Neural progenitor cell (in vitro differentiated cells): ENCODE data around the gene APEX2. TPM values are rescaled to one million over a fixed set of nuclear protein-coding genes. Genes with fewer than 3 reads are reported as not detected.

Experiments
- DNase-seq: peaks from one replicate; pipeline ENCODE4 v3.0.0-alpha.2; 2016; ENCODE audit warnings: low spot score
- H2AFZ ChIP-seq: fragments of 200-600 bp; sonication (generic); replicated peaks from 2 replicates; pipeline ENCODE4 v1.6.1; 2016; ENCODE audit warnings: antibody characterized with exemption
- H3F3A ChIP-seq: fragments of 200-600 bp; sonication (generic); 2 replicates; pipeline ENCODE4 v1.6.1; 2016; ENCODE audit warnings: antibody characterized with exemption, low read depth
- H3K27ac ChIP-seq: fragments of 200-600 bp; sonication (generic); 2 replicates; pipeline ENCODE4 v1.5.1; 2016; ENCODE audit warnings: mild to moderate bottlenecking
- H3K27me3 ChIP-seq: fragments of 200-600 bp; sonication (generic); 2 replicates; pipeline ENCODE4 v1.6.1; 2016; ENCODE audit warnings: mild to moderate bottlenecking, moderate library complexity
- H3K36me3 ChIP-seq: fragments of 200-600 bp; sonication (generic); 2 replicates; pipeline ENCODE4 v1.5.1; 2016
- H3K4me1 ChIP-seq: fragments of 200-600 bp; sonication (generic); 2 replicates; pipeline ENCODE4 v1.6.1; 2016; ENCODE audit warnings: mixed run types
- H3K4me2 ChIP-seq: fragments of 200-600 bp; sonication (generic); 2 replicates; pipeline ENCODE4 v1.6.1; 2016
- H3K4me3 ChIP-seq: fragments of 200-600 bp; sonication (generic); 2 replicates; pipeline ENCODE4 v1.5.1; 2016
- H3K79me2 ChIP-seq: fragments of 200-600 bp; sonication (generic); 2 replicates; pipeline ENCODE4 v1.6.1; 2016; ENCODE audit warnings: low read depth
- H3K9ac ChIP-seq: fragments of 200-600 bp; sonication (generic); 2 replicates; pipeline ENCODE4 v1.6.1; 2016
- H3K9me3 ChIP-seq: fragments of 200-600 bp; sonication (generic); 2 replicates; pipeline ENCODE4 v1.5.1; 2016; ENCODE audit warnings: low read depth
- H4K20me1 ChIP-seq: fragments of 200-600 bp; sonication (generic); 2 replicates; pipeline ENCODE4 v1.6.1; 2016; ENCODE audit warnings: low read depth
- H3K27ac Mint-ChIP-seq: 3 replicates; pipeline ENCODE4 v1.8.0; 2021; ENCODE audit warnings: mixed read lengths
- H3K27me3 Mint-ChIP-seq: 2 replicates; pipeline ENCODE4 v1.8.0; 2022; ENCODE audit warnings: low read depth, mild to moderate bottlenecking, inconsistent platforms, moderate library complexity, mixed read lengths; ENCODE audit not compliant: insufficient read depth
- H3K36me3 Mint-ChIP-seq: 3 replicates; pipeline ENCODE4 v1.8.0; 2021; ENCODE audit warnings: mixed read lengths
- H3K4me1 Mint-ChIP-seq: 3 replicates; pipeline ENCODE4 v1.8.0; 2021; ENCODE audit warnings: mixed read lengths
- H3K4me3 Mint-ChIP-seq: 3 replicates; pipeline ENCODE4 v1.8.0; 2021; ENCODE audit warnings: mild to moderate bottlenecking, moderate library complexity, mixed read lengths
- H3K9me3 Mint-ChIP-seq: 3 replicates; pipeline ENCODE4 v1.8.0; 2020; ENCODE audit warnings: mixed read lengths
- EZH2 ChIP-seq: fragments of 200-600 bp; sonication (generic); IDR thresholded peaks from 2 replicates; pipeline ENCODE4 v1.6.1; 2017; ENCODE audit warnings: antibody characterized with exemption, mild to moderate bottlenecking, moderate library complexity
- EZH2phosphoT487 ChIP-seq: fragments of 200-600 bp; sonication (generic); IDR thresholded peaks from 2 replicates; pipeline ENCODE4 v1.6.1; 2017; ENCODE audit warnings: antibody characterized with exemption
- total RNA-seq: library from RNA; depleted of rRNA; stranded (reverse); fragments of >200 nt; gene quantifications from 2 replicates; pipeline ENCODE4 v1.2.3, GENCODE V29; 2015; ENCODE audit warnings: low replicate concordance
- TF ChIP-seq, protein P1 (sequence below): fragments of 200-600 bp; sonication (generic); IDR thresholded peaks from 2 replicates; pipeline ENCODE4 v1.5.1; 2017; ENCODE audit warnings: antibody characterized with exemption, mild to moderate bottlenecking

Gene APEX2
- total RNA-seq, 1 donor from 2014 or later: 9.1 TPM

GRCh38 chrX:54992911-54993622 is 7.1 kb upstream of the APEX2 start:
- Histone ChIP-seq H3K36me3 (no peaks in the 10 kb centered on the region), H3F3A (no peaks in the 10 kb centered on the region), H3K9ac (no peak overlapping the region), H4K20me1 (no peaks in the 10 kb centered on the region), H2AFZ (no peak overlapping the region), H3K4me3 (no peak overlapping the region), H3K79me2 (no peaks in the 10 kb centered on the region), H3K4me2 (no peak overlapping the region), H3K4me1 (no peaks in the 10 kb centered on the region), H3K27ac (no peak overlapping the region), H3K9me3 (no peaks in the 10 kb centered on the region), H3K27me3 (no peaks in the 10 kb centered on the region)
- Mint-ChIP-seq H3K36me3 (no peaks in the 10 kb centered on the region), H3K4me1 (no peaks in the 10 kb centered on the region), H3K9me3 (peaks cover 3% of the 10 kb centered on the region), H3K4me3 (no peak overlapping the region), H3K27ac (no peak overlapping the region), H3K27me3 (peaks cover 2% of the 10 kb centered on the region)
- TF ChIP-seq, protein P1, sequence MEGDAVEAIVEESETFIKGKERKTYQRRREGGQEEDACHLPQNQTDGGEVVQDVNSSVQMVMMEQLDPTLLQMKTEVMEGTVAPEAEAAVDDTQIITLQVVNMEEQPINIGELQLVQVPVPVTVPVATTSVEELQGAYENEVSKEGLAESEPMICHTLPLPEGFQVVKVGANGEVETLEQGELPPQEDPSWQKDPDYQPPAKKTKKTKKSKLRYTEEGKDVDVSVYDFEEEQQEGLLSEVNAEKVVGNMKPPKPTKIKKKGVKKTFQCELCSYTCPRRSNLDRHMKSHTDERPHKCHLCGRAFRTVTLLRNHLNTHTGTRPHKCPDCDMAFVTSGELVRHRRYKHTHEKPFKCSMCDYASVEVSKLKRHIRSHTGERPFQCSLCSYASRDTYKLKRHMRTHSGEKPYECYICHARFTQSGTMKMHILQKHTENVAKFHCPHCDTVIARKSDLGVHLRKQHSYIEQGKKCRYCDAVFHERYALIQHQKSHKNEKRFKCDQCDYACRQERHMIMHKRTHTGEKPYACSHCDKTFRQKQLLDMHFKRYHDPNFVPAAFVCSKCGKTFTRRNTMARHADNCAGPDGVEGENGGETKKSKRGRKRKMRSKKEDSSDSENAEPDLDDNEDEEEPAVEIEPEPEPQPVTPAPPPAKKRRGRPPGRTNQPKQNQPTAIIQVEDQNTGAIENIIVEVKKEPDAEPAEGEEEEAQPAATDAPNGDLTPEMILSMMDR: no peak
- TF ChIP-seq EZH2phosphoT487: no peak
- TF ChIP-seq EZH2: no peak
- no peak for DNase-seq

- peaks cover 2% of the 10 kb centered on the region for H3K27me3 Mint-ChIP-seq
- peaks cover 3% of the 10 kb centered on the region for H3K9me3 Mint-ChIP-seq
Measured at GRCh38 chrX:54994099-54994498, 6.1 kb upstream of the APEX2 start, which contains the start of gene PFKFB1. PFKFB1 (minus strand) TSS chrX:54994188; CDS start chrX:54994007, 181 bp downstream.

GRCh38 chrX:54994668-54995351 is 5.4 kb upstream of the APEX2 start:
- Histone ChIP-seq H3K27me3 (no peaks in the 10 kb centered on the region), H3K9ac (no peak overlapping the region), H3K4me2 (no peak overlapping the region), H4K20me1 (no peaks in the 10 kb centered on the region), H2AFZ (no peak overlapping the region), H3K36me3 (no peaks in the 10 kb centered on the region), H3K9me3 (no peaks in the 10 kb centered on the region), H3K27ac (no peak overlapping the region), H3K4me1 (no peaks in the 10 kb centered on the region), H3F3A (peaks cover 5% of the 10 kb centered on the region), H3K4me3 (no peak overlapping the region), H3K79me2 (no peaks in the 10 kb centered on the region)
- peaks cover 2% of the 10 kb centered on the region for H3K27me3 Mint-ChIP-seq
- DNase-seq: no peak
- no peak overlapping the region for H3K27ac Mint-ChIP-seq
- H3K36me3 Mint-ChIP-seq: no peaks in the 10 kb centered on the region
- TF ChIP-seq EZH2 (no peak), EZH2phosphoT487 (no peak)
- TF ChIP-seq, protein P1: no peak
- peaks cover 2% of the 10 kb centered on the region for H3K4me1 Mint-ChIP-seq
- H3K4me3 Mint-ChIP-seq: no peak overlapping the region
- peaks cover 3% of the 10 kb centered on the region for H3K9me3 Mint-ChIP-seq

More at GRCh38 chrX:54994099-54994498, 6.1 kb upstream of the APEX2 start, which contains the start of gene PFKFB1:
- H3K36me3 Mint-ChIP-seq: no peaks in the 10 kb centered on the region
- no peak within 1 kb of the TSS for H3K27ac Mint-ChIP-seq
- Histone ChIP-seq H3K4me2 (no peak within 1 kb of the TSS), H3F3A (no peaks in the 10 kb centered on the region), H3K79me2 (no peaks in the 10 kb centered on the region), H2AFZ (no peak within 1 kb of the TSS), H3K4me3 (no peak within 1 kb of the TSS), H3K27ac (no peak within 1 kb of the TSS), H3K4me1 (no peaks in the 10 kb centered on the region), H4K20me1 (no peaks in the 10 kb centered on the region), H3K36me3 (no peaks in the 10 kb centered on the region), H3K27me3 (no peaks in the 10 kb centered on the region), H3K9ac (no peak within 1 kb of the TSS), H3K9me3 (no peaks in the 10 kb centered on the region)
- no peak for DNase-seq
- peaks cover 2% of the 10 kb centered on the region for H3K4me1 Mint-ChIP-seq
- H3K4me3 Mint-ChIP-seq: no peak within 1 kb of the TSS
- TF ChIP-seq, protein P1: no peak
- TF ChIP-seq EZH2phosphoT487 (no peak), EZH2 (no peak)
